ENCODE measurements around the gene SNAPC5. TPM values are rescaled to one million over a fixed set of nuclear protein-coding genes. Genes with fewer than 3 reads are reported as not detected.
"Not testable (repeated sequence)": the region's sequence is repeated elsewhere in the genome, so short reads cannot be mapped to it uniquely, and the experiment has no call there.

The SNAPC5 gene
- total and polyA plus RNA-seq, 7 donors, result 32.7 to 86.0 (median 34.7) TPM

GRCh38 chr15:66505818-66506217 lies 8.3 kb upstream of the SNAPC5 start:
- TF ChIP-seq CTCF (IDR thresholded peaks at IDR 0.05), result no peak
- H3K27ac ChIP-seq, result peak overlapping the region; percentile 96
- H3K36me3 ChIP-seq (ENCODE audit: insufficient read depth in 1 of 2, low read depth in 1 of 2), result peaks cover 8 to 27% of the 10 kb centered on the region in 2 donors
- peak overlapping the region; percentile 85 for H3K4me3 ChIP-seq
- peaks cover 22% of the 10 kb centered on the region for H3K4me1 ChIP-seq
- DNase-seq, result no peak
- H3K27me3 ChIP-seq (ENCODE audit: insufficient read depth in 3 of 3, low read length in 2 of 3), result no peaks in the 10 kb centered on the region
- no peak for ATAC-seq
- no peaks in the 10 kb centered on the region for H3K9me3 ChIP-seq
- 36 to 45% (median 45%) methylated on average over 4 of the region's 4 CpGs for WGBS, 3 donors
- intact Hi-C loops (cut with DNase I), result loop anchor here in 1 of 2 donors (2.0 kb wide), 1 partner anchor 121 kb away; no protein-coding TSS in a partner anchor

DNA sequence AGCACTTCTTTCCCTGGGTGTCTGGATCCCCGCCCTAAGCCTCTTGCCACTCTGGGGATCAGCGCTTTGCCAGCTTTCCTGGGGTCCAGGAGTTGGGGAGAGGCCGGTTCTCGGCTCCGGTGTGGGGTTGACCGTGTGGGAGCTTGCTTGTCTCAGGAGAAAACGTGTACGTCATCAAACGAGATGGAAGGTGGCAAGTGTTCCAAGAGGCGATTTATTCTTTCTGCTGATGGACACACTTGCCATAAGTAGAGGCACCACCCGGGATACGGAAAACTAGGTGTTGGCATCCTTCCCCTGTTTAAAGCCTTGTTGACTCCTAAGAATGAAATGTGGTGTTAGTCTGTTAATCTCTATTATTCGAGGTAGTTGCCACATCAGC lies 7.9 kb upstream of the SNAPC5 start:
- intact Hi-C loops (cut with DNase I), result loop anchor here in 1 of 2 donors (2.0 kb wide), 1 partner anchor 121 kb away; no protein-coding TSS in a partner anchor
- H3K9me3 ChIP-seq, result no peaks in the 10 kb centered on the region
- peaks cover 8 to 31% of the 10 kb centered on the region in 2 donors for H3K36me3 ChIP-seq (ENCODE audit: insufficient read depth in 1 of 2, low read depth in 1 of 2)
- WGBS, 3 donors, result 0 to 1% (median 1%) methylated on average over 13 of the region's 13 CpGs
- TF ChIP-seq CTCF (IDR thresholded peaks at IDR 0.05), result no peak
- ATAC-seq (no peak), DNase-seq (no peak)
- H3K4me1 ChIP-seq, result peaks cover 22% of the 10 kb centered on the region
- H3K27me3 ChIP-seq (ENCODE audit: insufficient read depth in 3 of 3, low read length in 2 of 3), result no peaks in the 10 kb centered on the region
- H3K27ac ChIP-seq, result peak overlapping the region; percentile 96
- H3K4me3 ChIP-seq, result peak overlapping the region; percentile 85

GRCh38 chr15:66504563-66505429 lies 7.2 kb upstream of the SNAPC5 start, which contains the start of the genes RPL4 and ZWILCH:
Gene RPL4, minus strand, starts transcription at chr15:66504855. Its CDS starts 65 bp downstream, at chr15:66504790.
Gene ZWILCH, plus strand, starts transcription at chr15:66505326. Its CDS starts 13 bp downstream, at chr15:66505339.
- Histone ChIP-seq H3K4me1 (peaks cover 22% of the 10 kb centered on the region), H3K36me3 (ENCODE audit: insufficient read depth in 1 of 2, low read depth in 1 of 2) (peaks cover 8 to 37% of the 10 kb centered on the region in 2 donors), H3K27me3 (ENCODE audit: insufficient read depth in 3 of 3, low read length in 2 of 3) (no peaks in the 10 kb centered on the region), H3K4me3 (peak within 1 kb of the TSS; percentile 85), H3K27ac (peak within 1 kb of the TSS; percentile 96), H3K9me3 (no peaks in the 10 kb centered on the region)
- ATAC-seq (peak; percentile 90 to 96 (median 92)), DNase-seq (peak; percentile 84 to 89)
- WGBS, 3 donors, result 0 to 1% (median 0%) methylated on average over 46 of the region's 46 CpGs
- peak; percentile 20 for TF ChIP-seq CTCF (IDR thresholded peaks at IDR 0.05)
- intact Hi-C loops (cut with DNase I), result loop anchor here in 1 of 2 donors (2.0 kb wide), 1 partner anchor 120 kb away; no protein-coding TSS in a partner anchor

DNA sequence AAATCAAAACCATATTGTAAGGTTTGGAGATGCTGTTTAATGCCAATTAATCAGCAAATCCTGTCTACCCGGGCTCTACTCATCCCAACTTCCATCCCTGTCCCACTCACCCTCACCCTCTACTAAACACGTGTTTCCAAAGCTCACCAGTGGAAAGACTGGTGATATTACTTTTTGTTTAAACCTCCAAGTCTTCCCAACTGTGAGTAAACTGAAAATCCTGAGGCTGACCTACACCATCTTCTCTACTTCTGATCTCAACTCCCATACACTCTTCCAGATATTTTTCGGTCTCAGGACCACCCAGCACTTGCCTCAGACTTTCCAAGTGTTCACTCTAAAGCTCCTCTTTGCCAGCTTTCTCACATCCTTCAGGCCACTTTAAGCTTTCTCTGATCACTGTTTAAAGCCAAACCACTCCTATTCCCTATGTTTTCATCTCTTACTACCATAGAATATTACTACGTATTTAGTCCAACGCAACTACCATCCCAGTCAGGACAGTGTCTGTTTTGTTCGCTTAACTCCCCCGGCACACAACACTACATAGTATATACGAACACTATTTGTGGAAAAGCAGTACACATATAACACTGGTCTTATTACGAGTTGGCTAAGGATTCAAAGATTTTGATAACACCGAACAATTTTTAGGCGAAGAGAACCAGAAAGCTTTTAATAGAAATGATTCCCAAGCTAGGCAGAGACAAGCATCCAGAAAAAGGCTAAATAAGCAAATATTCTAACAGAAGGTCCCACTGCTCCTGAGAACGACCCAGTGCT lies 6.4 kb upstream of the SNAPC5 start:
- WGBS, 3 donors, result 0 to 1% (median 0%) methylated on average over 12 of the region's 12 CpGs
- DNase-seq (no peak), ATAC-seq (peak in 2 of 4 donors; percentile 18 to 27)
- H3K9me3 ChIP-seq, result no peaks in the 10 kb centered on the region
- H3K4me1 ChIP-seq, result peaks cover 22% of the 10 kb centered on the region
- H3K27me3 ChIP-seq (ENCODE audit: insufficient read depth in 3 of 3, low read length in 2 of 3), result no peaks in the 10 kb centered on the region
- peaks cover 8 to 45% of the 10 kb centered on the region in 2 donors for H3K36me3 ChIP-seq (ENCODE audit: insufficient read depth in 1 of 2, low read depth in 1 of 2)
- H3K27ac ChIP-seq, result peak overlapping the region; percentile 96
- no peak for TF ChIP-seq CTCF (IDR thresholded peaks at IDR 0.05)
- H3K4me3 ChIP-seq, result peak overlapping the region; percentile 85
- intact Hi-C loops (cut with DNase I), result loop anchor here in 1 of 2 donors (2.0 kb wide), 1 partner anchor 119 kb away; no protein-coding TSS in a partner anchor

DNA sequence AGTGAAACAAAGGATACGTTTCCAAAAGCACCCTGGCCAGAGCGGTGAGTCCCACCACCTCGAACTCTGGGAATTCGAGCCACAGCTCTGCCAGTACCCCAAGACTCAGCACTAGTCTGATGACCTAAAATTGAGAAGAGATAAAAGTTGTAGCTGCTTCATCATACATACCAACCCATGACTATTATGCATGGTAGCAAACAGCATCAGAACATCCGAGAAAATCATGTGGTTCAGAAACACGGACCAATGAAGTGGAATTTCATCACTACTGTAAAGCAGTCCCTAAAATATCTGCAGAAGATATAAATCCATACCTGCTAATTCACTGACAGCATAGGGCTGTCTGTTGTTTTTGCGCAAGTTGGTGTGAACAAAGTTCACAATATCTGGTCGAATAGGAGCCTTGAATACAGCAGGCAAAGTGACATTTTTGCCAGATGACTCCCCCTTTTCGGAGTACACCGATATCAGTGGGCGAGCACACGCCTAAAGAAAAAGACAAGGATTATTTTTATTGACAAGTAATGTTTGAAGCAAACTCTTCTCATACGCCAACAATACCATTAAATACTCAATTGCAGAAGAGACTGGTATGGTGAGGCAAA lies 5.6 kb upstream of the SNAPC5 start:
- H3K27me3 ChIP-seq (ENCODE audit: insufficient read depth in 3 of 3, low read length in 2 of 3); ATAC-seq; H3K9me3 ChIP-seq; intact Hi-C loops (cut with DNase I); DNase-seq: not testable (repeated sequence)
- 53 to 57% (median 56%) methylated on average over 13 of the region's 13 CpGs for WGBS, 3 donors
- Histone ChIP-seq H3K4me3 (peak overlapping the region; percentile 85), H3K36me3 (ENCODE audit: insufficient read depth in 1 of 2, low read depth in 1 of 2) (peaks cover 11 to 53% of the 10 kb centered on the region in 2 donors), H3K27ac (peak overlapping the region; percentile 96), H3K4me1 (peaks cover 29% of the 10 kb centered on the region)
